Panc1 (cell line): ENCODE measurements around the gene MMP24OS.

Experiments
- POLR2AphosphoS5 ChIP-seq: IDR thresholded peaks from 2 replicates; pipeline ENCODE4 v1.6.1; 2012; ENCODE audit warnings: mild to moderate bottlenecking, low read depth, low read length, moderate library complexity
- SIN3A ChIP-seq: IDR thresholded peaks from 2 replicates; pipeline ENCODE4 v1.6.1; 2012; ENCODE audit warnings: low read depth, mild to moderate bottlenecking, low read length, moderate library complexity, borderline replicate concordance; ENCODE audit not compliant: insufficient read depth
- TCF7L2 ChIP-seq: IDR thresholded peaks from 2 replicates; pipeline ENCODE4 v1.6.1; 2011; ENCODE audit warnings: mild to moderate bottlenecking, low read depth, low read length, inconsistent platforms
- TF ChIP-seq, protein P1 (sequence below): fragments of 450-650 bp; IDR thresholded peaks from 2 replicates; pipeline ENCODE4 v1.5.1; 2017; ENCODE audit warnings: mild to moderate bottlenecking
- TF ChIP-seq, protein P2 (sequence below), 2 experiments: IDR thresholded peaks; 2 replicates each; pipeline ENCODE4 v1.6.1; 2011 to 2012; ENCODE audit warnings: low read depth in 2 of 2, control low read depth in 1 of 2, low read length in 1 of 2, mild to moderate bottlenecking in 1 of 2, moderate library complexity in 1 of 2; ENCODE audit not compliant: insufficient read depth in 1 of 2

DNA sequence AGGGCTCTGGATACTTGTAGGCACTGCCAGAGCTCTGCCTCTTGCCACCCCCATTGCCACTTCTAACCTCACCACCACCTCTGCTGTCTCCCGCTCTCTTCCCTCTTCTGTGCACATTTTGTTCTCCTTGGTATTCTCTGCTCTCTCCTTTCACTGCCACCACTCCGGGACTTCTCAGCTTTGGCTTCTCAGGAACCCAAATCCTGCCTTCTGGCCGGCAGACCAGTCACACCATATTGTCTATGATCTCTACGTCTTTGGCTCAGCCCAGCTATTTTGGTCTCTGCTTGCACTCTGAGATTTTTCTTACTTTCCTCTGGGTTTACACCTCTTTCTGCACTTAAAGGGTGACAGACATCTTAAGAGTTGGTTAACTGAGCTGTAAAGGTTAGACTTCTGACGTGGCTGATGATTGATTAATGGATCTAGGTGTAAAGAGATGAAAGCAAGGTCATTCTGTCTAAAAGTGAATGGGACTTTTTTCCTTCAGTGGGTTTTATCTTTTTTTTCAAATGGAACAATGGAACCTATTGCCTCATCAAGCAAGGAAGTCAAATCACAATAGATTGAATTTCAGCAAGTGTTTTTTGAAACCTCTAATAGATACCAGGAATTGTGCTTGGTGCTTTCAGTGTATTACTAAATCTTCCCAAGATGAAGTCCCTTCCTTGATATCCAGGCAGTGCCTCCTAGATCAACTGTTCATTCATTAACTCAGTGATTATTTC, 37.7 kb downstream of the MMP24OS start:
- TF ChIP-seq, protein P1, sequence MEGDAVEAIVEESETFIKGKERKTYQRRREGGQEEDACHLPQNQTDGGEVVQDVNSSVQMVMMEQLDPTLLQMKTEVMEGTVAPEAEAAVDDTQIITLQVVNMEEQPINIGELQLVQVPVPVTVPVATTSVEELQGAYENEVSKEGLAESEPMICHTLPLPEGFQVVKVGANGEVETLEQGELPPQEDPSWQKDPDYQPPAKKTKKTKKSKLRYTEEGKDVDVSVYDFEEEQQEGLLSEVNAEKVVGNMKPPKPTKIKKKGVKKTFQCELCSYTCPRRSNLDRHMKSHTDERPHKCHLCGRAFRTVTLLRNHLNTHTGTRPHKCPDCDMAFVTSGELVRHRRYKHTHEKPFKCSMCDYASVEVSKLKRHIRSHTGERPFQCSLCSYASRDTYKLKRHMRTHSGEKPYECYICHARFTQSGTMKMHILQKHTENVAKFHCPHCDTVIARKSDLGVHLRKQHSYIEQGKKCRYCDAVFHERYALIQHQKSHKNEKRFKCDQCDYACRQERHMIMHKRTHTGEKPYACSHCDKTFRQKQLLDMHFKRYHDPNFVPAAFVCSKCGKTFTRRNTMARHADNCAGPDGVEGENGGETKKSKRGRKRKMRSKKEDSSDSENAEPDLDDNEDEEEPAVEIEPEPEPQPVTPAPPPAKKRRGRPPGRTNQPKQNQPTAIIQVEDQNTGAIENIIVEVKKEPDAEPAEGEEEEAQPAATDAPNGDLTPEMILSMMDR: no peak
- TF ChIP-seq SIN3A: no peak
- TF ChIP-seq POLR2AphosphoS5: no peak
- TF ChIP-seq, protein P2, sequence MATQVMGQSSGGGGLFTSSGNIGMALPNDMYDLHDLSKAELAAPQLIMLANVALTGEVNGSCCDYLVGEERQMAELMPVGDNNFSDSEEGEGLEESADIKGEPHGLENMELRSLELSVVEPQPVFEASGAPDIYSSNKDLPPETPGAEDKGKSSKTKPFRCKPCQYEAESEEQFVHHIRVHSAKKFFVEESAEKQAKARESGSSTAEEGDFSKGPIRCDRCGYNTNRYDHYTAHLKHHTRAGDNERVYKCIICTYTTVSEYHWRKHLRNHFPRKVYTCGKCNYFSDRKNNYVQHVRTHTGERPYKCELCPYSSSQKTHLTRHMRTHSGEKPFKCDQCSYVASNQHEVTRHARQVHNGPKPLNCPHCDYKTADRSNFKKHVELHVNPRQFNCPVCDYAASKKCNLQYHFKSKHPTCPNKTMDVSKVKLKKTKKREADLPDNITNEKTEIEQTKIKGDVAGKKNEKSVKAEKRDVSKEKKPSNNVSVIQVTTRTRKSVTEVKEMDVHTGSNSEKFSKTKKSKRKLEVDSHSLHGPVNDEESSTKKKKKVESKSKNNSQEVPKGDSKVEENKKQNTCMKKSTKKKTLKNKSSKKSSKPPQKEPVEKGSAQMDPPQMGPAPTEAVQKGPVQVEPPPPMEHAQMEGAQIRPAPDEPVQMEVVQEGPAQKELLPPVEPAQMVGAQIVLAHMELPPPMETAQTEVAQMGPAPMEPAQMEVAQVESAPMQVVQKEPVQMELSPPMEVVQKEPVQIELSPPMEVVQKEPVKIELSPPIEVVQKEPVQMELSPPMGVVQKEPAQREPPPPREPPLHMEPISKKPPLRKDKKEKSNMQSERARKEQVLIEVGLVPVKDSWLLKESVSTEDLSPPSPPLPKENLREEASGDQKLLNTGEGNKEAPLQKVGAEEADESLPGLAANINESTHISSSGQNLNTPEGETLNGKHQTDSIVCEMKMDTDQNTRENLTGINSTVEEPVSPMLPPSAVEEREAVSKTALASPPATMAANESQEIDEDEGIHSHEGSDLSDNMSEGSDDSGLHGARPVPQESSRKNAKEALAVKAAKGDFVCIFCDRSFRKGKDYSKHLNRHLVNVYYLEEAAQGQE (IDR thresholded peaks at IDR 0.05; ENCODE audit: insufficient read depth in 1 of 2, low read depth in 2 of 2, low read length in 1 of 2): no peak
- no peak for TF ChIP-seq TCF7L2
